CD4-positive, alpha-beta T cell treated with Interleukin-17A for 4 hours (primary cell): ENCODE results near the gene PDZD7.
"Not testable (repeated sequence)": the region's sequence is repeated elsewhere in the genome, so short reads cannot be mapped to it uniquely, and the experiment has no call there.

ENCODE experiments used
- DNase-seq: peaks from one replicate; pipeline ENCODE4 v3.0.0-alpha.2; 2020; ENCODE audit warnings: mixed read lengths

PDZD7 gene

GRCh38 chr10:100980711-100981110 lies 50.2 kb downstream of the PDZD7 start:
- no peak for DNase-seq

- DNase-seq, result no peak
Measured at GRCh38 chr10:100980311-100980710, 50.6 kb downstream of the PDZD7 start.

- no peak for DNase-seq
Measured at GRCh38 chr10:100979791-100980272, 51.1 kb downstream of the PDZD7 start.

- DNase-seq, result no peak
Measured at GRCh38 chr10:100978901-100979195, 52.1 kb downstream of the PDZD7 start.

GRCh38 chr10:100978121-100978900 lies 52.6 kb downstream of the PDZD7 start:
- DNase-seq, result no peak

GRCh38 chr10:100977436-100977835 lies 53.5 kb downstream of the PDZD7 start:
- DNase-seq, result no peak

- DNase-seq, result no peak
Measured at GRCh38 chr10:100976906-100977305, 54.0 kb downstream of the PDZD7 start.

GRCh38 chr10:100975397-100975796 lies 55.5 kb downstream of the PDZD7 start:
- DNase-seq, result not testable (repeated sequence)

- no peak for DNase-seq
Measured at GRCh38 chr10:100972904-100973535, 57.9 kb downstream of the PDZD7 start.

GRCh38 chr10:100972115-100972903 lies 58.6 kb downstream of the PDZD7 start:
- DNase-seq, result no peak

GRCh38 chr10:100970914-100971811 lies 59.8 kb downstream of the PDZD7 start:
- no peak for DNase-seq

GRCh38 chr10:100970076-100970913 lies 60.6 kb downstream of the PDZD7 start:
- peak; percentile 61 for DNase-seq

GRCh38 chr10:100969187-100970075 lies 61.5 kb downstream of the PDZD7 start, which contains the start of gene SEMA4G:
TSS of gene SEMA4G (plus strand) at chr10:100969504. CDS start at chr10:100972913, 3,409 bp downstream.
- DNase-seq, result peak; percentile 72

- no peak for DNase-seq
Measured at GRCh38 chr10:100968863-100969186, 62.1 kb downstream of the PDZD7 start.

- no peak for DNase-seq
Measured at GRCh38 chr10:100968062-100968736, 62.7 kb downstream of the PDZD7 start.

- DNase-seq, result no peak
Measured at GRCh38 chr10:100967332-100967731, 63.6 kb downstream of the PDZD7 start.

- no peak for DNase-seq
Measured at GRCh38 chr10:100966887-100967286, 64.0 kb downstream of the PDZD7 start.

- DNase-seq, result no peak
Measured at GRCh38 chr10:100965820-100966219, 65.1 kb downstream of the PDZD7 start.

GRCh38 chr10:100963826-100964225 lies 67.1 kb downstream of the PDZD7 start:
- no peak for DNase-seq
